H1 (cell line): ENCODE results near the gene AK5. TPM values are rescaled to one million over a fixed set of nuclear protein-coding genes. Genes with fewer than 3 reads are reported as not detected.

Source experiments
- CTCF ChIA-PET: fragments of 300-600 bp; sonication (Branson Sonifier 250); formaldehyde crosslinking; loops from one replicate; lab custom pipeline; 2021; ENCODE audit not compliant: partially characterized antibody; lab: Charles Lee
- POLR2A ChIA-PET: fragments of 300-600 bp; sonication (Branson Sonifier 250); formaldehyde crosslinking; loops from one replicate; lab custom pipeline; 2021; ENCODE audit warnings: inconsistent platforms; ENCODE audit not compliant: partially characterized antibody; lab: Charles Lee
- DNase-seq, 2 experiments: peaks; one replicate each; pipeline versions ENCODE4 v3.0.0 to v3.0.0-alpha.2; 2010 to 2022; ENCODE audit warnings: low spot score in 2 of 2, low read depth in 1 of 2, mixed read lengths in 1 of 2
- FAIRE-seq: peaks from 2 replicates; lab custom pipeline; 2011; peaks lifted over from hg19 to GRCh38; lab: Jason Lieb, UNC
- H2AFZ ChIP-seq: 2 replicates; pipeline ENCODE4 v1.8.1; 2012; ENCODE audit warnings: low read length, inconsistent platforms
- H2AK5ac ChIP-seq: 2 replicates; pipeline ENCODE4 v1.6.1; 2013; ENCODE audit warnings: low read depth, low read length
- H2BK120ac ChIP-seq: replicated peaks from 2 replicates; pipeline ENCODE3; 2013; ENCODE audit warnings: low read depth, low read length, inconsistent platforms
- H2BK12ac ChIP-seq: 2 replicates; pipeline ENCODE4 v1.6.1; 2013; ENCODE audit warnings: low read depth, low read length
- H2BK15ac ChIP-seq: 2 replicates; pipeline ENCODE4 v1.6.1; 2013; ENCODE audit warnings: low read length
- H2BK20ac ChIP-seq: 2 replicates; pipeline ENCODE4 v1.6.1; 2013; ENCODE audit warnings: low read length
- H2BK5ac ChIP-seq: 2 replicates; pipeline ENCODE4 v1.6.1; 2013; ENCODE audit warnings: low read depth, low read length
- H3K14ac ChIP-seq: 2 replicates; pipeline ENCODE4 v1.6.1; 2013; ENCODE audit warnings: inconsistent platforms; ENCODE audit not compliant: insufficient read length
- H3K18ac ChIP-seq: 2 replicates; pipeline ENCODE4 v1.6.1; 2013; ENCODE audit warnings: low read length; ENCODE audit errors: extremely low read depth
- H3K23ac ChIP-seq: 2 replicates; pipeline ENCODE4 v1.6.1; 2013; ENCODE audit warnings: inconsistent platforms; ENCODE audit not compliant: insufficient read length
- H3K23me2 ChIP-seq: 2 replicates; pipeline ENCODE4 v1.6.1; 2013; ENCODE audit warnings: low read depth, low read length
- H3K27ac ChIP-seq: 2 replicates; pipeline ENCODE4 v1.6.1; 2011; ENCODE audit warnings: low read depth, low read length, inconsistent platforms
- H3K27me3 ChIP-seq, 4 experiments: replicated peaks in 1 of 4; 1 replicate in 1 of 4; 2 replicates in 3 of 4; pipeline versions ENCODE4 v1.6.1 to v1.8.1; 2011 to 2013; ENCODE audit warnings: low read length in 3 of 4, mild to moderate bottlenecking in 3 of 4, inconsistent platforms in 2 of 4, mixed read lengths in 2 of 4, moderate library complexity in 1 of 4; ENCODE audit not compliant: control insufficient read depth in 3 of 4, insufficient read depth in 3 of 4; ENCODE audit errors: extremely low read depth in 1 of 4
- H3K36me3 ChIP-seq, 4 experiments: 2 replicates each; pipeline versions ENCODE4 v1.6.1 to v1.8.1; 2011 to 2013; ENCODE audit warnings: mild to moderate bottlenecking in 4 of 4, low read length in 3 of 4, moderate library complexity in 2 of 4, control low read depth in 1 of 4, inconsistent platforms in 1 of 4; ENCODE audit not compliant: insufficient read depth in 4 of 4, control insufficient read depth in 2 of 4
- H3K4ac ChIP-seq: replicated peaks from 2 replicates; pipeline ENCODE3; 2013; ENCODE audit warnings: low read length, low read depth, mixed read lengths, inconsistent platforms; ENCODE audit not compliant: insufficient read length
- H3K4me1 ChIP-seq, 4 experiments: replicated peaks in 1 of 4; 1 replicate in 1 of 4; 2 replicates in 3 of 4; pipeline versions ENCODE4 v1.6.1 to v1.8.1; 2011 to 2013; ENCODE audit warnings: low read length in 3 of 4, inconsistent platforms in 2 of 4, mixed read lengths in 1 of 4; ENCODE audit not compliant: insufficient read depth in 4 of 4, control insufficient read depth in 3 of 4
- H3K4me2 ChIP-seq, 2 experiments: 2 replicates each; pipeline versions ENCODE4 v1.6.1 to v1.8.1; 2011 to 2013; ENCODE audit warnings: low read depth in 2 of 2, low read length in 2 of 2, control low read depth in 1 of 2, inconsistent platforms in 1 of 2, mild to moderate bottlenecking in 1 of 2; ENCODE audit not compliant: insufficient read depth in 1 of 2
- H3K4me3 ChIP-seq, 4 experiments: fragments of 200-600, 300-600 bp in 1 of 4; sonication (generic), shearing (Covaris generic), sonication (Bioruptor Twin) in 1 of 4; 2 replicates each; pipeline versions ENCODE4 v1.5.1 to v1.8.1; 2011 to 2016; ENCODE audit warnings: low read length in 4 of 4, low read depth in 3 of 4, control low read depth in 2 of 4, inconsistent platforms in 2 of 4, mild to moderate bottlenecking in 2 of 4, mixed read lengths in 1 of 4, moderate library complexity in 1 of 4; ENCODE audit not compliant: insufficient read depth in 2 of 4; ENCODE audit errors: extremely low read depth in 1 of 4
- H3K56ac ChIP-seq: replicated peaks from 2 replicates; pipeline ENCODE3; 2013; ENCODE audit warnings: low read depth, mild to moderate bottlenecking, mixed read lengths, low read length, inconsistent platforms; ENCODE audit not compliant: insufficient read length
- H3K79me1 ChIP-seq: 2 replicates; pipeline ENCODE4 v1.6.1; 2013; ENCODE audit warnings: low read depth, low read length, control low read depth
- H3K79me2 ChIP-seq, 2 experiments: 2 replicates each; pipeline versions ENCODE4 v1.6.1 to v1.8.1; 2012 to 2013; ENCODE audit warnings: low read length in 2 of 2, mild to moderate bottlenecking in 2 of 2, inconsistent platforms in 1 of 2; ENCODE audit not compliant: insufficient read depth in 2 of 2, control insufficient read depth in 1 of 2
- H3K9ac ChIP-seq, 4 experiments: replicated peaks in 1 of 4; 1 replicate in 1 of 4; 2 replicates in 3 of 4; pipeline versions ENCODE4 v1.6.1 to v1.8.1; 2011 to 2013; ENCODE audit warnings: low read depth in 3 of 4, low read length in 3 of 4, control low read depth in 2 of 4, mild to moderate bottlenecking in 2 of 4, moderate library complexity in 2 of 4, inconsistent platforms in 1 of 4; ENCODE audit errors: extremely low read depth in 1 of 4
- H3K9me3 ChIP-seq, 2 experiments: 2 replicates each; pipeline versions ENCODE4 v1.6.1 to v1.8.1; 2012 to 2013; ENCODE audit warnings: mild to moderate bottlenecking in 2 of 2, moderate library complexity in 2 of 2, control low read depth in 1 of 2, inconsistent platforms in 1 of 2, low read depth in 1 of 2, low read length in 1 of 2, mixed read lengths in 1 of 2; ENCODE audit not compliant: insufficient read depth in 2 of 2
- H4K20me1 ChIP-seq, 2 experiments: replicated peaks in 1 of 2; 2 replicates each; pipeline versions ENCODE3 to v1.8.1; 2011 to 2013; ENCODE audit warnings: inconsistent platforms in 2 of 2, low read length in 2 of 2, mild to moderate bottlenecking in 1 of 2; ENCODE audit not compliant: insufficient read depth in 2 of 2, control insufficient read depth in 1 of 2
- H4K5ac ChIP-seq: 2 replicates; pipeline ENCODE4 v1.6.1; 2013; ENCODE audit warnings: low read length, low read depth, mixed read lengths, inconsistent platforms; ENCODE audit not compliant: insufficient read length
- H4K8ac ChIP-seq: 2 replicates; pipeline ENCODE4 v1.8.0; 2013; ENCODE audit warnings: mild to moderate bottlenecking, moderate library complexity, low read length, inconsistent platforms; ENCODE audit not compliant: insufficient read depth; ENCODE audit errors: extremely low read depth
- H4K91ac ChIP-seq: replicated peaks from 2 replicates; pipeline ENCODE3; 2013; ENCODE audit warnings: low read length, mixed read lengths, inconsistent platforms; ENCODE audit not compliant: insufficient read length
- RNF2 ChIP-seq: fragments of 200-900, 300-1000 bp; sonication (generic); IDR thresholded peaks from 2 replicates; pipeline ENCODE4 v1.7.1; 2016; ENCODE audit warnings: borderline replicate concordance, low read depth, mild to moderate bottlenecking, antibody characterized with exemption, low read length; ENCODE audit not compliant: poor library complexity, severe bottlenecking; ENCODE audit errors: missing control alignments
- WGBS, 2 experiments: shearing (Covaris generic) in 1 of 2; methylation state at CpG; one replicate each; pipeline versions ENCODE4 v1.1.6 to v1.1.7; 2013 to 2015; ENCODE audit warnings: low lambda C conversion rate in 2 of 2, mixed read lengths in 2 of 2, inconsistent platforms in 1 of 2, low coverage in 1 of 2, missing lambda C conversion rate in 1 of 2; ENCODE audit not compliant: insufficient replicate concordance in 2 of 2, insufficient coverage in 1 of 2, insufficient read length in 1 of 2; ENCODE audit errors: extremely low coverage in 1 of 2, missing lambda C conversion rate in 1 of 2; 5-methylcytosine and 5-hydroxymethylcytosine counted together
- polyA plus RNA-seq, 7 experiments: library from polyadenylated mRNA; depleted of rRNA in 3 of 7; stranded (reverse) in 5 of 7; unstranded in 2 of 7; fragments of >200 nt in 5 of 7; fragments of 200-250 nt in 2 of 7; gene quantifications; 1 replicate in 5 of 7; 2 replicates in 1 of 7; 4 replicates in 1 of 7; pipeline versions ENCODE4 v1.2.1 to v1.2.3, GENCODE V29; 2011 to 2013; ENCODE audit warnings: missing spikeins in 2 of 7, mixed read lengths in 2 of 7
- total RNA-seq: library from RNA; stranded (reverse); fragmentation: NEBNext Ultra II Directional; extraction: Animal tissue kit (Norgen Biotek cat#: 25700); gene quantifications from 2 replicates; pipeline ENCODE4 v1.2.1, GENCODE V29; 2021

Gene AK5
- total and polyA plus RNA-seq, 2 of the 8 experiments (the other 6 are each of a cell fraction or from before 2014, with no cell fraction given): 2.0 to 7.1 TPM

DNA sequence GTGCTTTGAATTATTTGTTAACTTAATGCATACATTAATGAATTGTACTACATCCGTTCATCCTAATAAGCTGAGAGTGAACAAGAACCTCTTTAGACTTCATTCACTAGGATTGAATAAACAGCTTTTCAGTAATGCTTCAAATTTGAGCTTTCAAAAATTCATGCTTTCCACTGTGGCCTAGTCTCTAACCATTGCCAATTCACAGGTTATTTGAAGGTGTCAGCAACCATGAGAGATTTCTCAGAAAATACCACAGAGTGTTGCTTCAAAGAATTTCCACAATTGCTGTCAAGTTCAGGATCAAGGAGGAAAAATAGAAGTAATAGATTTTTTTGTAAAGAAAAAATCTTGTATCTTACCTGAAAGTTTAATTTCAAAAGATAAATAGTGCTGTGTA is 72.7 kb downstream of the AK5 start:
- Histone ChIP-seq H3K23me2 (no peaks in the 10 kb centered on the region; the same call in 1 of the 2 replicates), H3K79me2 (no peaks in the 10 kb centered on the region), H3K9ac (no peak overlapping the region), H4K20me1 (no peaks in the 10 kb centered on the region), H2AK5ac (no peak overlapping the region), H4K5ac (no peak overlapping the region), H3K4me2 (no peak overlapping the region), H3K4me1 (no peaks in the 10 kb centered on the region), H3K27ac (no peak overlapping the region), H3K27me3 (no peaks in the 10 kb centered on the region), H4K8ac (no peak overlapping the region), H3K4ac (no peak overlapping the region), H2AFZ (no peak overlapping the region), H4K91ac (no peak overlapping the region), H3K23ac (no peak overlapping the region), H2BK20ac (no peak overlapping the region), H3K9me3 (no peaks in the 10 kb centered on the region), H2BK5ac (no peak overlapping the region), H3K56ac (no peak overlapping the region), H3K4me3 (no peak overlapping the region), H3K79me1 (no peaks in the 10 kb centered on the region), H3K36me3 (no peaks in the 10 kb centered on the region), H3K18ac (no peak overlapping the region), H2BK12ac (no peak overlapping the region), H2BK15ac (no peak overlapping the region), H3K14ac (no peak overlapping the region), H2BK120ac (no peak overlapping the region)
- WGBS, 2 experiments: 86% methylated on average over 1 of the region's 1 CpG; no CpG with 5 or more reads in 1 of the 2 experiments
- POLR2A ChIA-PET: no interaction called here
- DNase-seq (no peak), FAIRE-seq (no peak)
- CTCF ChIA-PET: no interaction called here
- TF ChIP-seq RNF2: no peak
